WTC11 (cell line): ENCODE data around the gene VSIG10. TPM values are rescaled to one million over a fixed set of nuclear protein-coding genes. Genes with fewer than 3 reads are reported as not detected.
A peak's percentile ranks its signal among the peaks of the same experiment; 100 is the strongest.

ENCODE experiments used
- ATAC-seq: fragments of 200-7000 bp; cut with Tn5 transposase; 2 replicates; pipeline ENCODE4 v1.10.0; 2021; ENCODE audit warnings: mild to moderate bottlenecking, moderate library complexity
- CTCF ChIA-PET: fragments of 300-600 bp; sonication (Branson Sonifier 250); formaldehyde crosslinking; loops from one replicate; lab custom pipeline; 2021; ENCODE audit warnings: antibody characterized with exemption; lab: Charles Lee
- POLR2A ChIA-PET: fragments of 350-600 bp; sonication (Branson Sonifier 250); formaldehyde crosslinking; loops from one replicate; lab custom pipeline; 2021; ENCODE audit warnings: antibody characterized with exemption; lab: Charles Lee
- DNase-seq: peaks from one replicate; pipeline ENCODE4 v3.0.0; 2021; ENCODE audit warnings: low spot score
- H3K27ac Mint-ChIP-seq: 2 replicates; pipeline ENCODE4 v1.8.0; 2021; ENCODE audit warnings: mixed read lengths
- H3K27me3 Mint-ChIP-seq: 2 replicates; pipeline ENCODE4 v1.8.0; 2021; ENCODE audit warnings: low read depth, mild to moderate bottlenecking, moderate library complexity, mixed read lengths
- H3K36me3 Mint-ChIP-seq: 2 replicates; pipeline ENCODE4 v1.8.0; 2021; ENCODE audit warnings: mixed read lengths
- H3K4me1 Mint-ChIP-seq: 2 replicates; pipeline ENCODE4 v1.8.0; 2022; ENCODE audit warnings: mixed read lengths
- H3K4me3 Mint-ChIP-seq: 2 replicates; pipeline ENCODE4 v1.8.0; 2021; ENCODE audit warnings: mild to moderate bottlenecking, moderate library complexity, mixed read lengths
- H3K9me3 Mint-ChIP-seq: 2 replicates; pipeline ENCODE4 v1.8.0; 2021; ENCODE audit warnings: mixed read lengths
- CBFB ChIP-seq: sonication (generic); formaldehyde crosslinking; IDR thresholded peaks from 2 replicates; pipeline ENCODE4 v1.8.1; 2022; ENCODE audit warnings: mild to moderate bottlenecking, low read depth, missing genetic modification reagents
- CREB1 ChIP-seq: sonication (generic); formaldehyde crosslinking; IDR thresholded peaks from 2 replicates; pipeline ENCODE4 v1.8.0; 2023; ENCODE audit warnings: mild to moderate bottlenecking, missing genetic modification reagents
- ETV6 ChIP-seq: sonication (generic); formaldehyde crosslinking; IDR thresholded peaks from 2 replicates; pipeline ENCODE4 v1.8.1; 2022; ENCODE audit warnings: mild to moderate bottlenecking, missing genetic modification reagents
- FOXK1 ChIP-seq: sonication (generic); formaldehyde crosslinking; IDR thresholded peaks from 2 replicates; pipeline ENCODE4 v1.8.0; 2022; ENCODE audit warnings: mild to moderate bottlenecking, moderate library complexity, missing genetic modification reagents
- FOXP1 ChIP-seq: sonication (generic); formaldehyde crosslinking; IDR thresholded peaks from 2 replicates; pipeline ENCODE4 v1.8.0; 2022; ENCODE audit warnings: missing genetic modification reagents, mild to moderate bottlenecking, moderate library complexity, borderline replicate concordance
- GRHL2 ChIP-seq: fragments of 250-450 bp; sonication (Bioruptor Pico); IDR thresholded peaks from 2 replicates; pipeline ENCODE4 v1.8.0; 2022; ENCODE audit warnings: mild to moderate bottlenecking, moderate library complexity; ENCODE audit not compliant: insufficient replicate concordance, severe bottlenecking
- GTF2I ChIP-seq: fragments of 250-450 bp; sonication (Bioruptor Pico); conservative IDR thresholded peaks from 2 replicates; pipeline ENCODE4 v1.4.0; 2021; ENCODE audit warnings: mild to moderate bottlenecking
- KAT7 ChIP-seq: sonication (generic); formaldehyde crosslinking; IDR thresholded peaks from 2 replicates; pipeline ENCODE4 v1.8.1; 2023; ENCODE audit warnings: missing genetic modification reagents, mild to moderate bottlenecking, borderline replicate concordance
- MYBL2 ChIP-seq: sonication (generic); formaldehyde crosslinking; IDR thresholded peaks from 2 replicates; pipeline ENCODE4 v1.8.1; 2023; ENCODE audit warnings: mild to moderate bottlenecking, moderate library complexity, missing genetic modification reagents
- NFYB ChIP-seq: sonication (generic); formaldehyde crosslinking; conservative IDR thresholded peaks from 2 replicates; pipeline ENCODE4 v1.8.0; 2022; ENCODE audit warnings: low read depth, missing genetic modification reagents
- PRRX2 ChIP-seq: fragments of 250-450 bp; sonication (Bioruptor Pico); IDR thresholded peaks from 2 replicates; pipeline ENCODE4 v1.8.0; 2021; ENCODE audit warnings: mild to moderate bottlenecking
- RELA ChIP-seq: sonication (generic); formaldehyde crosslinking; IDR thresholded peaks from 2 replicates; pipeline ENCODE4 v1.8.1; 2022; ENCODE audit warnings: missing genetic modification reagents, mild to moderate bottlenecking, borderline replicate concordance
- TEAD4 ChIP-seq: sonication (generic); formaldehyde crosslinking; IDR thresholded peaks from 2 replicates; pipeline ENCODE4 v1.8.0; 2022; ENCODE audit warnings: mild to moderate bottlenecking, missing genetic modification reagents
- total RNA-seq: library from RNA; stranded (reverse); gene quantifications from 3 replicates; pipeline ENCODE4 v1.2.3, GENCODE V29; 2021
- TF ChIP-seq, protein P1 (sequence below): fragments of 250-450 bp; sonication (Bioruptor Pico); conservative IDR thresholded peaks from 2 replicates; pipeline ENCODE4 v1.9.0; 2021; ENCODE audit warnings: mild to moderate bottlenecking
- TF ChIP-seq, protein P2 (sequence below): sonication (generic); formaldehyde crosslinking; IDR thresholded peaks from 2 replicates; pipeline ENCODE4 v1.8.0; 2022; ENCODE audit warnings: missing genetic modification reagents
- TF ChIP-seq, protein P3 (sequence below): sonication (generic); formaldehyde crosslinking; IDR thresholded peaks from 2 replicates; pipeline ENCODE4 v1.8.1; 2022; ENCODE audit warnings: low read depth, mild to moderate bottlenecking, moderate library complexity, missing genetic modification reagents, borderline replicate concordance
- TF ChIP-seq, protein P4 (sequence below): sonication (generic); formaldehyde crosslinking; IDR thresholded peaks from 2 replicates; pipeline ENCODE4 v1.8.1; 2022; ENCODE audit warnings: low read depth, missing genetic modification reagents, borderline replicate concordance
- TF ChIP-seq, protein P5 (sequence below): sonication (generic); formaldehyde crosslinking; conservative IDR thresholded peaks from 2 replicates; pipeline ENCODE4 v1.8.1; 2023; ENCODE audit warnings: mild to moderate bottlenecking, low read depth, missing genetic modification reagents, moderate library complexity
- TF ChIP-seq, protein P6 (sequence below): fragments of 250-450 bp; sonication (Bioruptor Pico); IDR thresholded peaks from 2 replicates; pipeline ENCODE4 v1.9.0; 2021; ENCODE audit warnings: mild to moderate bottlenecking
- TF ChIP-seq, protein P7 (sequence below): fragments of 250-450 bp; sonication (Bioruptor Pico); IDR thresholded peaks from 2 replicates; pipeline ENCODE4 v1.9.0; 2021; ENCODE audit warnings: moderate library complexity, mild to moderate bottlenecking, inconsistent platforms, borderline replicate concordance
- TF ChIP-seq, protein P8 (sequence below): fragments of 250-450 bp; sonication (Bioruptor Pico); IDR thresholded peaks from 2 replicates; pipeline ENCODE4 v1.9.0; 2021; ENCODE audit warnings: mild to moderate bottlenecking

VSIG10 gene
- total RNA-seq, 1 experiment from 2014 or later: 82.5 TPM

DNA sequence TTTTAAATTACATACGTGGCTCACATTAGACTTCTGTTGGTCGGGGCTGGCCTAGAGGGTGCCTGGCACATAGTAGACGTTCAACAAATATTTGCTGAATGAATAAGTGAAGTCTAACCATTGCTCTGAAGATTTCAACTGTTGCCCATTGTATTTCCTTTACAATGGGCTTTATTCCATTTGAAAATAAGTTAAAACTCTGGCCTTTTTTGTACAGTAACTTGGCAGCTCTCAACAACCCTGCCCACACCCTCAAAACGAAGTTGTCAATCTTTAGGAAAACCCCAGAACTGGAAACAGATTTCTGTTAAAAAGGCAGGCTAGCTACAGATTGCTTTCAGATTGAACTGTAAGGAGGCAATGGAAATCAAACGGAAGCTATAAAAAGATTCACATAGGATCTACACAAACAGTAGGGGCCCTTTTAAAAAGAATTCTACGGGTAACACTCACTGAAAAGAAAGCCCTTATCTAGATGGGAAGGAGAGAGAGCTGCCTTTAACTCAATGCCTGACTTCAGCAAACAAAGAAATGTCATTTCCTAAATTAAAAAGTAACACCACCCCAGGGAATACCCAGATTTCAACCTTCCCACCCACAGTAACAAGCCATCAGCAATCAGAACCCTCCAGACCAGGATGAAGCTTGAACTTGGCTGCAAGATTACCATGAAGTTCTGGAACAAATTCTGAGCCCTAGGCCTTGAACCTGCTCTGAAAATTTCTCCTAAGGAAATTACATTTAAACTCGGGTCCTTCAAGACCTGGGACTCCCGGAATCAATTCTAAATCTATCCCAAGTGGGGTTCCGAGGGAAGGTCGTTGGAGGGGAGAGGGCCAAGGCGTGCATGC lies 44.2 kb downstream of the VSIG10 start (continued):
- TF ChIP-seq, protein P1, sequence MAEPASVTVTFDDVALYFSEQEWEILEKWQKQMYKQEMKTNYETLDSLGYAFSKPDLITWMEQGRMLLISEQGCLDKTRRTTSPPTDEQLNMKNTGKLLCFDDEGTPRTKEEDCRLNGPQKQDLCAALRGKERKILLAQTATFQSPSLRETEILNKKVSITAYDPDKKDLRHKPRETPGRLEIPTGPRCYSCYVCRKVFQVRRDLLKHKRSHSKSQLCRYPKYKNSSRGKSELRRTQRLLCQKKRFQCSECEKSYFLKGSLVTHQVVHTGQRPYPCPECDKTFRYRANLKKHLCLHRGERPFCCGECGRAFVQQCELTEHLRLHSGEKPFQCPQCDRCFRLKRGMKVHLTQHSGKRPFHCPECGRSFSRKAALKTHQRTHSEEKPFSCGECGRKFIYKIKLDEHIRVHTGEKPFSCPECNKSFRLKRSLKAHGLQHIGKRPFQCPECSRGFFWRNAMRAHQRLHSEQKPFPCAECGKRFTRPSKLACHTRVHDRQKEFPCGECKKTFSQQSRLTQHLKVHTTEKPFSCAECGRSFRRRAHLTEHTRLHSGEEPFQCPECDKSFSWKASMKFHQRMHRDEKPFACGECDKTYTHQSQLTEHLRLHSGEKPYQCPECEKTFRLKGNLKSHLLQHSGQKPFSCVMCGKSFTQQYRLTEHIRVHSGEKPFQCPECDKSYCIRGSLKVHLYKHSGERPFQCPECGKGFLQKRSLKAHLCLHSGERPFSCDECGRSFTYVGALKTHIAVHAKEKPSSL: no peak
- TF ChIP-seq CREB1: no peak
- TF ChIP-seq ETV6: no peak
- TF ChIP-seq, protein P2, sequence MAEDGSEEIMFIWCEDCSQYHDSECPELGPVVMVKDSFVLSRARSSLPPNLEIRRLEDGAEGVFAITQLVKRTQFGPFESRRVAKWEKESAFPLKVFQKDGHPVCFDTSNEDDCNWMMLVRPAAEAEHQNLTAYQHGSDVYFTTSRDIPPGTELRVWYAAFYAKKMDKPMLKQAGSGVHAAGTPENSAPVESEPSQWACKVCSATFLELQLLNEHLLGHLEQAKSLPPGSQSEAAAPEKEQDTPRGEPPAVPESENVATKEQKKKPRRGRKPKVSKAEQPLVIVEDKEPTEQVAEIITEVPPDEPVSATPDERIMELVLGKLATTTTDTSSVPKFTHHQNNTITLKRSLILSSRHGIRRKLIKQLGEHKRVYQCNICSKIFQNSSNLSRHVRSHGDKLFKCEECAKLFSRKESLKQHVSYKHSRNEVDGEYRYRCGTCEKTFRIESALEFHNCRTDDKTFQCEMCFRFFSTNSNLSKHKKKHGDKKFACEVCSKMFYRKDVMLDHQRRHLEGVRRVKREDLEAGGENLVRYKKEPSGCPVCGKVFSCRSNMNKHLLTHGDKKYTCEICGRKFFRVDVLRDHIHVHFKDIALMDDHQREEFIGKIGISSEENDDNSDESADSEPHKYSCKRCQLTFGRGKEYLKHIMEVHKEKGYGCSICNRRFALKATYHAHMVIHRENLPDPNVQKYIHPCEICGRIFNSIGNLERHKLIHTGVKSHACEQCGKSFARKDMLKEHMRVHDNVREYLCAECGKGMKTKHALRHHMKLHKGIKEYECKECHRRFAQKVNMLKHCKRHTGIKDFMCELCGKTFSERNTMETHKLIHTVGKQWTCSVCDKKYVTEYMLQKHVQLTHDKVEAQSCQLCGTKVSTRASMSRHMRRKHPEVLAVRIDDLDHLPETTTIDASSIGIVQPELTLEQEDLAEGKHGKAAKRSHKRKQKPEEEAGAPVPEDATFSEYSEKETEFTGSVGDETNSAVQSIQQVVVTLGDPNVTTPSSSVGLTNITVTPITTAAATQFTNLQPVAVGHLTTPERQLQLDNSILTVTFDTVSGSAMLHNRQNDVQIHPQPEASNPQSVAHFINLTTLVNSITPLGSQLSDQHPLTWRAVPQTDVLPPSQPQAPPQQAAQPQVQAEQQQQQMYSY (CRISPR knock-in tag): no peak
- TF ChIP-seq PRRX2: no peak
- TF ChIP-seq FOXK1 (CRISPR knock-in tag): no peak
- TF ChIP-seq, protein P3, sequence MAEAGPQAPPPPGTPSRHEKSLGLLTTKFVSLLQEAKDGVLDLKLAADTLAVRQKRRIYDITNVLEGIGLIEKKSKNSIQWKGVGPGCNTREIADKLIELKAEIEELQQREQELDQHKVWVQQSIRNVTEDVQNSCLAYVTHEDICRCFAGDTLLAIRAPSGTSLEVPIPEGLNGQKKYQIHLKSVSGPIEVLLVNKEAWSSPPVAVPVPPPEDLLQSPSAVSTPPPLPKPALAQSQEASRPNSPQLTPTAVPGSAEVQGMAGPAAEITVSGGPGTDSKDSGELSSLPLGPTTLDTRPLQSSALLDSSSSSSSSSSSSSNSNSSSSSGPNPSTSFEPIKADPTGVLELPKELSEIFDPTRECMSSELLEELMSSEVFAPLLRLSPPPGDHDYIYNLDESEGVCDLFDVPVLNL: no peak
- TF ChIP-seq GRHL2 (CRISPR knock-in tag): no peak
- TF ChIP-seq, protein P4, sequence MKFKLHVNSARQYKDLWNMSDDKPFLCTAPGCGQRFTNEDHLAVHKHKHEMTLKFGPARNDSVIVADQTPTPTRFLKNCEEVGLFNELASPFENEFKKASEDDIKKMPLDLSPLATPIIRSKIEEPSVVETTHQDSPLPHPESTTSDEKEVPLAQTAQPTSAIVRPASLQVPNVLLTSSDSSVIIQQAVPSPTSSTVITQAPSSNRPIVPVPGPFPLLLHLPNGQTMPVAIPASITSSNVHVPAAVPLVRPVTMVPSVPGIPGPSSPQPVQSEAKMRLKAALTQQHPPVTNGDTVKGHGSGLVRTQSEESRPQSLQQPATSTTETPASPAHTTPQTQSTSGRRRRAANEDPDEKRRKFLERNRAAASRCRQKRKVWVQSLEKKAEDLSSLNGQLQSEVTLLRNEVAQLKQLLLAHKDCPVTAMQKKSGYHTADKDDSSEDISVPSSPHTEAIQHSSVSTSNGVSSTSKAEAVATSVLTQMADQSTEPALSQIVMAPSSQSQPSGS: no peak
- TF ChIP-seq RELA (CRISPR knock-in tag): no peak
- no peak for TF ChIP-seq CBFB (CRISPR knock-in tag)
- TF ChIP-seq NFYB: no peak

DNA sequence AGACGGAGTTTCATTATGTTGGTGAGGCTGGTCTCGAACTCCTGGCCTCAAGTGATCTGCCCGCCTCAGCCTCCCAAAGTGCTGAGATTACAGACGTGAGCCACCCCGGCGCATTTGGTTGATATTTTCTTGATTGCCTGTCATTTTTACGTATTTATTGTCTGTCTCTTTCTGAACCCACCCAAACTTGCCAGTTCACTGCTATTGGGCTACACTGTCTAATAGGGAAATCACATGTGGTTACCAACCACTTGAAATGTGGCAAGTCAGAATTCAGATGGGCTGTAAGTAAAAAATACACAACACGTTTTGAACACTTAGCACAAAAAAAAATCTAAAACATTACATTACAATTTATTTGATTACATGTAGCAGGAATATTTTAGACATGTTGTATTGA lies 44.9 kb downstream of the VSIG10 start:
- H3K36me3 Mint-ChIP-seq: no peaks in the 10 kb centered on the region
- H3K9me3 Mint-ChIP-seq: no peaks in the 10 kb centered on the region
- ATAC-seq: no peak
- H3K4me1 Mint-ChIP-seq: peaks cover 36% of the 10 kb centered on the region
- no peak overlapping the region for H3K4me3 Mint-ChIP-seq
- ChIA-PET POLR2A (no interaction called here), CTCF (interaction anchor here (1.5 kb wide), 1 partner anchor 201 kb away, joined by 3 read pairs; no protein-coding TSS in a partner anchor)
- DNase-seq: no peak
- no peaks in the 10 kb centered on the region for H3K27me3 Mint-ChIP-seq
- H3K27ac Mint-ChIP-seq: 0 out of 2 replicates have a peak overlapping the region, but pooled peaks have one; percentile 22
- TF ChIP-seq, protein P5, sequence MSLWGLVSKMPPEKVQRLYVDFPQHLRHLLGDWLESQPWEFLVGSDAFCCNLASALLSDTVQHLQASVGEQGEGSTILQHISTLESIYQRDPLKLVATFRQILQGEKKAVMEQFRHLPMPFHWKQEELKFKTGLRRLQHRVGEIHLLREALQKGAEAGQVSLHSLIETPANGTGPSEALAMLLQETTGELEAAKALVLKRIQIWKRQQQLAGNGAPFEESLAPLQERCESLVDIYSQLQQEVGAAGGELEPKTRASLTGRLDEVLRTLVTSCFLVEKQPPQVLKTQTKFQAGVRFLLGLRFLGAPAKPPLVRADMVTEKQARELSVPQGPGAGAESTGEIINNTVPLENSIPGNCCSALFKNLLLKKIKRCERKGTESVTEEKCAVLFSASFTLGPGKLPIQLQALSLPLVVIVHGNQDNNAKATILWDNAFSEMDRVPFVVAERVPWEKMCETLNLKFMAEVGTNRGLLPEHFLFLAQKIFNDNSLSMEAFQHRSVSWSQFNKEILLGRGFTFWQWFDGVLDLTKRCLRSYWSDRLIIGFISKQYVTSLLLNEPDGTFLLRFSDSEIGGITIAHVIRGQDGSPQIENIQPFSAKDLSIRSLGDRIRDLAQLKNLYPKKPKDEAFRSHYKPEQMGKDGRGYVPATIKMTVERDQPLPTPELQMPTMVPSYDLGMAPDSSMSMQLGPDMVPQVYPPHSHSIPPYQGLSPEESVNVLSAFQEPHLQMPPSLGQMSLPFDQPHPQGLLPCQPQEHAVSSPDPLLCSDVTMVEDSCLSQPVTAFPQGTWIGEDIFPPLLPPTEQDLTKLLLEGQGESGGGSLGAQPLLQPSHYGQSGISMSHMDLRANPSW (CRISPR knock-in tag): no peak
- TF ChIP-seq MYBL2 (CRISPR knock-in tag) (no peak), KAT7 (CRISPR knock-in tag) (no peak), FOXP1 (CRISPR knock-in tag) (no peak), TEAD4 (CRISPR knock-in tag) (no peak), GTF2I (CRISPR knock-in tag) (no peak)
- TF ChIP-seq, protein P6, sequence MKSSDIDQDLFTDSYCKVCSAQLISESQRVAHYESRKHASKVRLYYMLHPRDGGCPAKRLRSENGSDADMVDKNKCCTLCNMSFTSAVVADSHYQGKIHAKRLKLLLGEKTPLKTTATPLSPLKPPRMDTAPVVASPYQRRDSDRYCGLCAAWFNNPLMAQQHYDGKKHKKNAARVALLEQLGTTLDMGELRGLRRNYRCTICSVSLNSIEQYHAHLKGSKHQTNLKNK (CRISPR knock-in tag): no peak
- TF ChIP-seq, protein P7, sequence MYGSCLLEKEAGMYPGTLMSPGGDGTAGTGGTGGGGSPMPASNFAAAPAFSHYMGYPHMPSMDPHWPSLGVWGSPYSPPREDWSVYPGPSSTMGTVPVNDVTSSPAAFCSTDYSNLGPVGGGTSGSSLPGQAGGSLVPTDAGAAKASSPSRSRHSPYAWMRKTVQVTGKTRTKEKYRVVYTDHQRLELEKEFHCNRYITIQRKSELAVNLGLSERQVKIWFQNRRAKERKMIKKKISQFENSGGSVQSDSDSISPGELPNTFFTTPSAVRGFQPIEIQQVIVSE (CRISPR knock-in tag): no peak
- TF ChIP-seq, protein P8, sequence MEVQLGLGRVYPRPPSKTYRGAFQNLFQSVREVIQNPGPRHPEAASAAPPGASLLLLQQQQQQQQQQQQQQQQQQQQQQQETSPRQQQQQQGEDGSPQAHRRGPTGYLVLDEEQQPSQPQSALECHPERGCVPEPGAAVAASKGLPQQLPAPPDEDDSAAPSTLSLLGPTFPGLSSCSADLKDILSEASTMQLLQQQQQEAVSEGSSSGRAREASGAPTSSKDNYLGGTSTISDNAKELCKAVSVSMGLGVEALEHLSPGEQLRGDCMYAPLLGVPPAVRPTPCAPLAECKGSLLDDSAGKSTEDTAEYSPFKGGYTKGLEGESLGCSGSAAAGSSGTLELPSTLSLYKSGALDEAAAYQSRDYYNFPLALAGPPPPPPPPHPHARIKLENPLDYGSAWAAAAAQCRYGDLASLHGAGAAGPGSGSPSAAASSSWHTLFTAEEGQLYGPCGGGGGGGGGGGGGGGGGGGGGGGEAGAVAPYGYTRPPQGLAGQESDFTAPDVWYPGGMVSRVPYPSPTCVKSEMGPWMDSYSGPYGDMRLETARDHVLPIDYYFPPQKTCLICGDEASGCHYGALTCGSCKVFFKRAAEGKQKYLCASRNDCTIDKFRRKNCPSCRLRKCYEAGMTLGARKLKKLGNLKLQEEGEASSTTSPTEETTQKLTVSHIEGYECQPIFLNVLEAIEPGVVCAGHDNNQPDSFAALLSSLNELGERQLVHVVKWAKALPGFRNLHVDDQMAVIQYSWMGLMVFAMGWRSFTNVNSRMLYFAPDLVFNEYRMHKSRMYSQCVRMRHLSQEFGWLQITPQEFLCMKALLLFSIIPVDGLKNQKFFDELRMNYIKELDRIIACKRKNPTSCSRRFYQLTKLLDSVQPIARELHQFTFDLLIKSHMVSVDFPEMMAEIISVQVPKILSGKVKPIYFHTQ (CRISPR knock-in tag): no peak
